Panc1 (cell line): ENCODE measurements around the gene CATSPER4. TPM values are rescaled to one million over a fixed set of nuclear protein-coding genes. Genes with fewer than 3 reads are reported as not detected.
A peak's percentile ranks its signal among the peaks of the same experiment; 100 is the strongest.

Source experiments
- ATAC-seq: fragments of 200-7000 bp; cut with Tn5 transposase; 2 replicates; pipeline ENCODE4 v1.9.1; 2020; ENCODE audit warnings: mild to moderate bottlenecking, moderate library complexity
- BruUV-seq: library from RNA; stranded (reverse); fragments of 400-500 nt; replicated peaks from 2 replicates; lab custom pipeline; 2021; lab: Mats Ljungman, UMichigan
- CTCF ChIA-PET: fragments of 300-600 bp; sonication (Branson Sonifier 250); formaldehyde crosslinking; loops from one replicate; lab custom pipeline; 2022; ENCODE audit warnings: antibody characterized with exemption; lab: Charles Lee
- POLR2A ChIA-PET: fragments of 300-600 bp; sonication (Branson Sonifier 250); formaldehyde crosslinking; loops from one replicate; lab custom pipeline; 2022; ENCODE audit warnings: antibody characterized with exemption; lab: Charles Lee
- DNase-seq: peaks from one replicate; pipeline ENCODE4 v3.0.0-alpha.2; 2010; ENCODE audit warnings: low read depth, low spot score
- H3K27ac ChIP-seq: 2 replicates; pipeline ENCODE4 v1.5.1; 2011; ENCODE audit warnings: mild to moderate bottlenecking, low read length, inconsistent platforms
- H3K27me3 ChIP-seq: fragments of 200-500 bp; sonication (Bioruptor generic); 2 replicates; pipeline ENCODE4 v1.6.0; 2014; ENCODE audit warnings: low read length, inconsistent platforms; ENCODE audit not compliant: control insufficient read depth, insufficient read depth
- H3K36me3 ChIP-seq: fragments of 200-500 bp; sonication (Bioruptor generic); 2 replicates; pipeline ENCODE4 v1.5.1; 2014; ENCODE audit warnings: inconsistent platforms, mild to moderate bottlenecking, low read length, moderate library complexity; ENCODE audit not compliant: control insufficient read depth, insufficient read depth
- H3K4me1 ChIP-seq: 2 replicates; pipeline ENCODE4 v1.5.1; 2011; ENCODE audit warnings: inconsistent platforms, mild to moderate bottlenecking, low read length, moderate library complexity; ENCODE audit not compliant: control insufficient read depth, insufficient read depth
- H3K4me3 ChIP-seq, 2 experiments: 2 replicates each; pipeline ENCODE4 v1.5.1; 2011 to 2012; ENCODE audit warnings: low read depth in 2 of 2, low read length in 2 of 2, mild to moderate bottlenecking in 2 of 2, inconsistent platforms in 1 of 2, moderate library complexity in 1 of 2
- H3K9me3 ChIP-seq: fragments of 200-500 bp; sonication (Bioruptor generic); 2 replicates; pipeline ENCODE4 v1.5.1; 2014; ENCODE audit warnings: low read depth, mild to moderate bottlenecking, inconsistent platforms, low read length, moderate library complexity; ENCODE audit not compliant: control insufficient read depth, insufficient read depth
- CTCF ChIP-seq: fragments of 450-650 bp; IDR thresholded peaks from 2 replicates; pipeline ENCODE4 v1.5.1; 2017; ENCODE audit warnings: mild to moderate bottlenecking
- POLR2AphosphoS5 ChIP-seq: IDR thresholded peaks from 2 replicates; pipeline ENCODE4 v1.6.1; 2012; ENCODE audit warnings: mild to moderate bottlenecking, low read depth, low read length, moderate library complexity
- REST ChIP-seq, 2 experiments: IDR thresholded peaks; 2 replicates each; pipeline ENCODE4 v1.6.1; 2011 to 2012; ENCODE audit warnings: low read depth in 2 of 2, control low read depth in 1 of 2, low read length in 1 of 2, mild to moderate bottlenecking in 1 of 2, moderate library complexity in 1 of 2; ENCODE audit not compliant: insufficient read depth in 1 of 2
- SIN3A ChIP-seq: IDR thresholded peaks from 2 replicates; pipeline ENCODE4 v1.6.1; 2012; ENCODE audit warnings: low read depth, mild to moderate bottlenecking, low read length, moderate library complexity, borderline replicate concordance; ENCODE audit not compliant: insufficient read depth
- TCF7L2 ChIP-seq: IDR thresholded peaks from 2 replicates; pipeline ENCODE4 v1.6.1; 2011; ENCODE audit warnings: mild to moderate bottlenecking, low read depth, low read length, inconsistent platforms
- in situ Hi-C: cut with HindIII; loops from 2 replicates; pipeline ENCODE4 v1.10.0; 2016; ENCODE audit warnings: low sequenced_read_pairs, low pct_unique_long_range_greater_than_20kb
- intact Hi-C: fragments of 100-400 bp; cut with micrococcal nuclease; formaldehyde crosslinking; loops from one replicate; pipeline ENCODE4 v1.10.0; 2022; ENCODE audit not compliant: unreplicated experiment
- total RNA-seq: library from RNA; stranded (reverse); gene quantifications from one replicate; pipeline ENCODE4 v1.2.1, GENCODE V29; 2021; ENCODE audit not compliant: unreplicated experiment

Gene CATSPER4
- total RNA-seq, 1 experiment from 2014 or later, result not detected

GRCh38 chr1:26164861-26165842 is 25.2 kb upstream of the CATSPER4 start:
- Histone ChIP-seq H3K9me3 (no peaks in the 10 kb centered on the region), H3K27me3 (no peaks in the 10 kb centered on the region), H3K27ac (peak overlapping the region; percentile 70; the same call in 1 of the 2 replicates), H3K4me1 (peaks cover 12% of the 10 kb centered on the region), H3K36me3 (no peaks in the 10 kb centered on the region; the same call in 1 of the 2 replicates), H3K4me3 (peak overlapping the region; percentile 43 to 53; a peak in 2 of 4 replicates)
- ChIA-PET POLR2A (no interaction called here), CTCF (interaction anchor here (0.5 to 0.6 kb wide), 5 partner anchors 13 to 125 kb away, joined by 3 to 13 read pairs (median 7); partner anchors contain the start of gene CEP85)
- DNase-seq, result no peak
- BruUV-seq, result no TSS peak
- no peak for ATAC-seq
- no peak for TF ChIP-seq POLR2AphosphoS5
- TF ChIP-seq SIN3A, result no peak
- TF ChIP-seq TCF7L2, result no peak
- no peak for TF ChIP-seq REST (IDR thresholded peaks at IDR 0.05; ENCODE audit: insufficient read depth in 1 of 2, low read depth in 2 of 2, low read length in 1 of 2)
- no peak for TF ChIP-seq CTCF
- in situ Hi-C loops, result no loop called here
- intact Hi-C loops, result no loop called here

- CTCF ChIA-PET, result no interaction called here
Measured at GRCh38 chr1:26166719-26167281, 23.6 kb upstream of the CATSPER4 start.

More at GRCh38 chr1:26166719-26167281, 23.6 kb upstream of the CATSPER4 start:
- TF ChIP-seq REST (IDR thresholded peaks at IDR 0.05; ENCODE audit: insufficient read depth in 1 of 2, low read depth in 2 of 2, low read length in 1 of 2) (no peak), CTCF (no peak), TCF7L2 (no peak), SIN3A (no peak), POLR2AphosphoS5 (no peak)
- peaks cover 17% of the 10 kb centered on the region for H3K4me1 ChIP-seq
- no peaks in the 10 kb centered on the region for H3K27me3 ChIP-seq
- no peak overlapping the region for H3K27ac ChIP-seq
- ATAC-seq, result no peak
- POLR2A ChIA-PET, result no interaction called here
- intact Hi-C loops (no loop called here), in situ Hi-C loops (no loop called here)
- no peaks in the 10 kb centered on the region for H3K9me3 ChIP-seq
- DNase-seq, result no peak
- H3K4me3 ChIP-seq, result no peak overlapping the region
- no TSS peak for BruUV-seq
- no peaks in the 10 kb centered on the region; the same call in 1 of the 2 replicates for H3K36me3 ChIP-seq
